ENCODE data around the gene SLC6A2.

SLC6A2 gene

DNA sequence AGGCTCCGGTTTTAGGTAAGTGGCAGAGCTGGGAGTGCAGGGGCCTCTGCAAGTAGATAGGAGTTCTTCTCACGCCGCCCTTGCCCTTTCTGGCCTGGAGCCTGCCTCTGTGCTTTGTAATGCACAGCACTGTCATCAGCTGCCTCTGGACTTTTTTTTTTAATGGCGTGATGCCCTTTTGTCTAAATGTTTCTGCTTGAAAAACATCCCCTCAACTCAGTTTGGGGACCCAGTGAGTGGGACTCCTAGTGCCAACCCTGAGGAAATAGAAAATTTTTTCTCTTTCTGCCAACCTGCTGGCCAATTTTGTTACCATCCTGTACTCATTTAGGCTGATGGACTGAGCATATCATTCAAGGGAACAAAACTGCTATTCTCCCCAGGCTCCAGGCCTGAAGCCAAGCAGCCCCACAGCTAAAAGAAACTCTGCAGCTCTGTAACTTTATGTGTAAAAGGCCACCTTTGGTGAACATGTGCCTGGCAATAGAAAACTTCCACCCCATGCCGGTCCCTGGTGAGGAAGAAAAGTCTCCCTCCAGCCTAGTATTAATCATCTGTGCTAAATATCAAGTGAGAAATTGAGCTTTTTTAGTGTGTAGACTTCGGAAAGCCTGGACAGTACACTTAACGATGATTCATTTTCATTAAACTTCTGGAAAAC lies 22.5 kb downstream of the SLC6A2 start:
- peak; percentile 77 to 90 for DNase-seq

DNA sequence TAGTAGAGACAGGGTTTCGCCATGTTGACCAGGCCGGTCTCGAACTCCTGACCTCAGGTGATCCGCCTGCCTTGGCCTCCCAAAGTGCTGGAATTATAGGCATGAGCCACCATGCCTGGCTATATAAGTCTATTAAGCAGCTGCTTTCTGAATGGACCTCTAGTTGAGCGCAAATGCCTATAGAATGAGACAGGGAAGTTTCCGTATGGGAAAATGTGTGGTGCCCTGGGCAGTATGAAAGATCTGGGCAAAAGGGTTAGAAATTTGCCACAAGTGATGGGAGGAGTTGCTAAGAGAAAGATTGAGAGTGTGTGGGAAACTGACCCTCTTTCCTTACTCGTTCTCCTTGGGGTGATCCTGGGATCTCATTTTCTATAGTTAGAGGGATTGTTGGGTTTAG lies 26.3 kb downstream of the SLC6A2 start:
- DNase-seq, result no peak

DNA sequence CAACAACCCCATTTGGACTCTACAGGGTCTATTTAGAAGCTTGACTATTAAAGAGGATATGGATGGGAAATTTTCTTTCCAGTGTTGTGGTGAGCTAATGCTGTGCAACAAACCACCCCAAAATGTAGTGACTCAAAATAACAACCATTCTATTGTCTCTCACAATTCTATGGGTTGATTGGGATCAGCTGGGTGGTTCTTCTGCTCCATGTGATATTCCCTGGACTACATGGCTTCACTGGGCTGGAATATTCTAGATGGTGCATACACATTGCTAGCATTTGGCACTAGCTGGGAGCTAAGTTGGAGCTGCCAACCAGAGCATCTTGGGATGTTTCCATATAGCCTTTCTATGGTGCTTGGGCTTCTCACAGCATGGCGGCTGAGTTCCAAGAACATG lies 30.2 kb downstream of the SLC6A2 start:
- no peak for DNase-seq

DNA sequence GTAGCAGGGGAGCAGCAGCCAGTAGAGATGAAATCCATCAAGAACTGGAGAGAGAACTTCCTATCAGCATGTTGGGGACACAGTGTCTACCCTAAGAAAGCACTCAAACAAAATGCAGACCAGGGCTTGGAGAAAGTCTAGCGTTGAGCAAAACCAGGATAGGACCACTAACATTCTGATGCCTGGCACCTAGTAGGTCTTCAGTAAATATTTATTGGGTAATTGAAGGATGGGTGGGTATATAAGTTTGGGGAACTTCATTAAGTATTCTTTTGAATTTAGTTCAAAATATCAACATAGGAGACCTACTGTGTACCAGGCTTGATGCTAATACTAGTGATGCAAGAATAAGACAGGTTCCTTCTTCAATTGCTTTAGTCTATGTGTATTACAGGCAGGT lies 30.9 kb downstream of the SLC6A2 start:
- DNase-seq, result no peak

DNA sequence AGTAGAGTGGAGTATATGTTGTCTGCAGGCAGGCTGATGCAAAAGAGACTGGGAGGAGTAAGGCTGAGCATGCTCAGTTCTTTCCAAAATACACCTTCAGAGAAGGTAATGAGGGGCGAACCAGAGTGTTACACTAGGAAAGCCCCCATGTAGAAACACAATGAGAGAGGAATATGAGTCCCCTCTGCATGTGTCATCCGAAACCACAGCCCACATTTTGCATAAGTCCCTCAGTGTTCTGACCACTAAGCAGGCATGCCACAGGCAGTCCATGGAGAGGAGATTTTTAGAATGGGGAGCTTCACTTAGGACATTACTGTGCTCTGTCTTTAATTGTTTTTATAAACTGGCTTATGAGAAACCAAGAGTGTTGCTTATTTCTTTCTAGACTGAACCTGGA lies 32.0 kb downstream of the SLC6A2 start:
- no peak for DNase-seq

DNA sequence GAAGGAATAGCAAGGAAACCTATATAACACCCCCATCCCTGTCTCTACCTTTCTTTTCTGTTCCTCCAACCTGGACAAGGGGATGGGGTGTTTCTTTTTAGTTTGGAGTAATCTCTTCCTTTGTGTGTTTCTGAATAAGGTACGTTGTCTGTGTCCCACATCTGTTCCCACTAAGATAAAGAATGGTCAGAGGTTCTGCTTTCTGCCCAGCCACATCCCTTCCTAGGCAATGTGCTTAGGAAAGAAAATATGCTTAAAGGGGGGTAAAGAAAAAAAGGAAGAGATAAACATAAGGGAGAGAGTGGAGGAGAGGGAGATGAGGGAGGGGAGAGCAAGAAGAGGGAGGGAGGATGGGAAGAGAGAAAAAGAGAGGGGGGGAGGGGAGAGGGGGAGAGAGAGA lies 35.1 kb downstream of the SLC6A2 start:
- no peak for DNase-seq

DNA sequence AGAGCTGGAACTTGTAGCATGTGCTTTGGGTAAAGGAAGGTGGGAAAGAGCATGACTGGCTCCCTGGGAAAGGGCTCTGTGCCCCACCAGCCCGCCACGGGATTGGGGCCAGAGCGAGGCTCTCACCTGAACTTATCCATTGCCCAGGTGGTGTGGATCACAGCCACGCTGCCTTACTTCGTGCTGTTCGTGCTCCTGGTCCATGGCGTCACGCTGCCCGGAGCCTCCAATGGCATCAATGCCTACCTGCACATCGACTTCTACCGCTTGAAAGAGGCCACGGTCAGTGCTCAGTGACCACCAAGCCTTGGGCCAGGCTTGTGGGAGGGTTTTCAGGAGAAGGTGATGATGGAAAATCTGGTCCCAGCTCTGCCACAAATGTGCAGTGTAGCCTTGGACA lies 36.0 kb downstream of the SLC6A2 start:
- no peak for DNase-seq

DNA sequence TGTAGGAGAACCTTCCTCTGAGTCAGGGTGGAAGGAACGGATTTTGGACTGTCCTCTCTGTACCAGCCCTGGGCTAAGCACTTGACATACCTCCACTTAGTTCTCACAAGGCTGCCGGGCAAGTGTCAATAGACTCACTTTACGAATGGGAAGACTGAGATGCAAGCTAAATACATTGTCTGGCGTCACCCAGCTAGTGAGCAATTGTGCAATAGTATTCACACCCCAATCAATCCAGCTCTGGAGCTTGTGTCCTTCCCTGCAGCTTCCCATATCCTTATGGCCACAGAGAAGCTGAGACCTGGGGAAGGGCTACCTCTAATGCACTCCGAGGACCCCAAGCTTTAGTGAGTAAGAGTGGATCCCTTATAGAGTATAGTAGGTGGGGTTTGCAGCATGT lies 39.8 kb downstream of the SLC6A2 start:
- no peak for DNase-seq

DNA sequence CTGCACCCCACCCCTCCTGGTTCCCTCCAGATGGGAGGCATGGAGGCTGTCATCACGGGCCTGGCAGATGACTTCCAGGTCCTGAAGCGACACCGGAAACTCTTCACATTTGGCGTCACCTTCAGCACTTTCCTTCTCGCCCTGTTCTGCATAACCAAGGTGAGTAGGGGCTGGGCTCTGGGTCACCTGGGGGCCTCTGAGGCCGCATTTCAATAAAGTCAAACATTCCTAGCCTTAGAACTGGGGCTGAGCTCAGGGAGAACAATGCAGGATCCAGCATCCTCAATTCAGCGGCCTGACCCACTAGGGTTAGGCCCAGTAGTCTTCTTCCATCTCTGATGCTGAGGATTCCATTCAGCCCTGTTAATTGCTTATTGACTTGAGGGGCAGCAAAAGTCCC lies 42.1 kb downstream of the SLC6A2 start:
- DNase-seq, result no peak

DNA sequence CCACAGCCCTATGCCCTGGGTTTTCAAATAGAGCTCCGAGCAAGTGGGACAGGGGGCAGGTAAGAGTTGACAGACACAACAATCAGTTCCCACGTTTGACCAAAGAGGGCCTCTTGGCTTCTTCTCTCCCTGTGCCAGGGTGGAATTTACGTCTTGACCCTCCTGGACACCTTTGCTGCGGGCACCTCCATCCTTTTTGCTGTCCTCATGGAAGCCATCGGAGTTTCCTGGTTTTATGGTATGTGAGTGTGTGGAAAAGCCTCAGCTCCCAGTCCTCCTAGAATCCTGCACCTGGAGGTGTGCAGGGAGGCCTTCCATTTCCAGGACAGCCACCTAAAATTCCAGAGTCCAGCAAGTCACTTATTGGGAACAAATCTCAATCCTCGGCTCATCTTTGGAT lies 42.5 kb downstream of the SLC6A2 start:
- no peak for DNase-seq

DNA sequence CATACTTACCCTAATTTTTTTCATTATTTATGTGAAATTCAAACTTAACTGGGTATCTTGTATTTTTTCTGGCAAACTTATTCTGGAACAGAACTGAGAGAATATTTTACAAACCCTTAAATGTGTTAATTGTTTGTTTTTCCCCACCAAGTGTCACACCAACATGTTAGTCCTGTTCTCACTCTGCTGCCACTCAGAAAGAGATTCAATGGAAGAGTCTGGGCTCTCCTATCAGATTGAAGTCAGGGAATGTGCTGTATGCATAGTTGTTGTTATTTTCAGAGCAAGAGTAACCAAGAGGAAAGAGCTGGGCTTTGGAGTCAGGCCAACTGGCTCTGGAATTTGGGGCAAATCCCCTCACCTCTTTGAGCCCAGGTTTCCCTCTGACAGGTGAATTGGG lies 43.2 kb downstream of the SLC6A2 start:
- DNase-seq, result no peak

DNA sequence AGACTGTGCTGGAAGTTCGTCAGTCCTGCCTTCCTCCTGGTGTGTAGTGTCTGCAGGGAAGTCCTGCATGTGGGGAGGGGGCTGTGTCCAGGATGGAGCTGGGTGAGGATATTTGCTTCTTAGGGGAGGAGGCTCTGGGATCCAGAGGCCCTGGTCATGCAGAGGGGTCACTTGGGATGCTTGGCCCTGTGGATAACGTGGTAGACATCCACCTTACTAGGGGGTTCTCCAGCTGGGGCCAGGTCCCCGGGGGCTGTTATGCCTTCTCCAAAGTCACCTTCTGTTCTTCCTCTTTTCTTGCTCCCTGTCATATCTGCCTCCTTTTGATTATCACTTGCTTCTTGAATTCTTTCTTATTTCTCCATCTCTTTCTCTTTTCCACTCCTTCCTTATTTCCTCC lies 43.8 kb downstream of the SLC6A2 start:
- DNase-seq, result no peak

DNA sequence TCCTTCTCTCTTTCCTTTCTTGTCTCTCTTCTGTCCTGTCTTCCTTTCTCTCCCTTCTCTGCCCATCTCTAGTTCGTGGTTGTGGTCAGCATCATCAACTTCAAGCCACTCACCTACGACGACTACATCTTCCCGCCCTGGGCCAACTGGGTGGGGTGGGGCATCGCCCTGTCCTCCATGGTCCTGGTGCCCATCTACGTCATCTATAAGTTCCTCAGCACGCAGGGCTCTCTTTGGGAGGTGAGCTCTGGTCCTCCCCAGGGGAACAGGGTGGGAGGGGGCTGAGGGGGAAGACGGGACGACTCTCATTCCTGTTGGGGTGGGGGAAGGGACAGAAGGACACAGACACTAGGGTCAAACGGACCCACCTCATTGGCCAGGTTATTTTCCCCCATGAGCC lies 44.3 kb downstream of the SLC6A2 start:
- DNase-seq, result no peak

DNA sequence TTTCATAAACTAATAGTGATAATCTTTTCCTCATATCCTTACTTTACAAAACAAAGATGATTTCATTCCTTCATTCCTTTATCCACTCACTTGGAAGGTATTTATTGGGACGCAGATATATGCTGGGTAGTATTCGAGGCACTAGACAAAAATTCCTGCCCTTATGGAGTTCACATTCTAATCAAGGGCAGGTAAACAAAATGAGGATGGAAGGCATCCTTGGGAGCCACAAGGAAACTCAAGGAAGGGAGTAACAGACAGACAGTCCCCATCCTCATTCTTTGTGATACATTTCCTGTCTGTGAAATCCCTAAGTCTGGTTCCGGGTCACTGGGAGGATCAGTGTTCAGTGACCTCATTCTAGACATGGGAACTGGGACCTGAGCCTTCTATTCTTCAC lies 45.2 kb downstream of the SLC6A2 start:
- no peak for DNase-seq

DNA sequence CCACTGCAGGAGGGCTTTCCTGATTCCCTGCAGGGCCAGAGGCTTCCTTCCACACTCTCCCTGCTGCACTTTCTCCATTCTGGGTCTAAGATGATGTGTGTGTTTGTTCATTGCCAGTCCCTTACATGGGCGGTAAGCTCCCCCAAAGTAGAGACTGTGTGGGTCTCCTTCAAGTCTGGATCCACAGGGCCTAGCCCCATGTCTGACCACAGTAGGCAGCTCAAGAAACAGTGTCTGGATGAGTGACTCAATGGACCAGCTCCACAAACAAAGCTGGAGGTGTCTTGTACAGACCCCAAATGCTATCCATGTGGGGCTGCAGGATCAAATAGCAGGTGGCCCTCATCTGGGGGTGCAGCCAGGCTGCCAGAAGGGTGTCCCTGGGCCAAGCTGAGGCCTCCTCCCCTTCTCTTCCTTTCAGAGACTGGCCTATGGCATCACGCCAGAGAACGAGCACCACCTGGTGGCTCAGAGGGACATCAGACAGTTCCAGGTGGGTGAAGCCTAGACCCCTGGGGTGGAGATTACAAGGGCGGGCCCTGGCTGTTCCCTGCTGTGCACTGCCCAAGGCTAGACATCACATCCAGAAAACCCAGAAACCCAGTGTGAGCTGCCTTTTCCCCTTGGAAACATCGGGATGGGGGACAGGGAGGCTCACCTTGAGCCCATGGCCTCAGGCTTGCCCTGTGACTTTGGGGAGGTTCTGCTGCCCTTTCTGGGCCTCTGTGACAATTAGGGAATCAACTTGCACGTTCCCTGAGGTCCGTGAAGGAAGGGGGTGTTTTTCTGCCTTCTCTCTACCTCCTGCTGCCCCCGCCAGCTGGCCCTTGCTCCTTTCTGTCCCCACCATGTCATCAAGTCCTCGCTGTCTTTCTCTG lies 45.9 kb downstream of the SLC6A2 start:
- peak in 1 of 2 donors; percentile 7 for DNase-seq

DNA sequence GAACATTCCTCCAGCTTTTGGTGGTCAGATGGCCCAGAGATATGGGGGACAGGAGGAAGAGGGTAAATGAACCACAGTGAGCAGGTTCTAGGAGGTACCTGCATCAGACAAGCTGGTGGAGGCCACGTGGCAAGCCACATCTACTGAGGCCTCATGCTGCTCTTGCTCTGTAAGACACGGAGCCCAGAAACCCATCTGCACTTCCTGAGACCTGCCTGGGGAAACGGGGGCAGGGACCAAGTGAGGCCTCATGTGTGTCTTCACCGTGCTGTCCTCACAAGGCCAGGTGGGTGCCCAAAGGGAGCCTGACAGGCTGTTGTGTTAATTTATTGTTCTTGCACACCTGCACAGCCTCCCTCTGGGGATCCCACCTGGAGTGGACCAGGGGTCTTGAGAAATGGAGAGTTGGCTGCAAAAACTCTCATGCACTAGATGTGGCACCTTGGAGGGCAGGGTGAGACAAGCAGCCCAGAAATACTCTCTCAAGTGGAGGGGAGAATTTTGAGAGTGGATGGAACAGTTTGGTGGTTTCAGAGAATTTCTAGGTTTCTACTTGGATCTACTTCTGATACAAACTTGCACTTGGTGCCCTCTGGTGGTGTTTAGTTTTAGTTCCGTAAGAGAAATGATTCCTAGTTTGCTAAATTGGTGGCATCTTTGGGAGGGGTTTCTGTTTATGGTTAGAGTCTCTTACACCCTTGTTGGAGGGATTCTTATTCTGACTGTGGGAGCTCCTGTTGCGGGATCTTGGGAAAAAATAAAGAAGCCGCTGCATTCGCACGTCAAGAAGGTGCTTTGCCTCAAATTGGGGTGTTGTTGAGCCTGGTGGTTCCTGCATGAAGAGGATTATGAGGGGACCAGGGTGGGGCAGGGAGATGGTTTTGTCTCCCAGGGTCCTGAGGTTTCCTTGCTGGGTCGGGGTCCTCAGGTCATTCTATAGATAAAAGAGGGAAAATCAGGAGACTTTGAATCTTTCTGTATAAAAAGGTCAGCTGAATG lies 47.5 kb downstream of the SLC6A2 start:
- DNase-seq, result peak; percentile 13 to 78

DNA sequence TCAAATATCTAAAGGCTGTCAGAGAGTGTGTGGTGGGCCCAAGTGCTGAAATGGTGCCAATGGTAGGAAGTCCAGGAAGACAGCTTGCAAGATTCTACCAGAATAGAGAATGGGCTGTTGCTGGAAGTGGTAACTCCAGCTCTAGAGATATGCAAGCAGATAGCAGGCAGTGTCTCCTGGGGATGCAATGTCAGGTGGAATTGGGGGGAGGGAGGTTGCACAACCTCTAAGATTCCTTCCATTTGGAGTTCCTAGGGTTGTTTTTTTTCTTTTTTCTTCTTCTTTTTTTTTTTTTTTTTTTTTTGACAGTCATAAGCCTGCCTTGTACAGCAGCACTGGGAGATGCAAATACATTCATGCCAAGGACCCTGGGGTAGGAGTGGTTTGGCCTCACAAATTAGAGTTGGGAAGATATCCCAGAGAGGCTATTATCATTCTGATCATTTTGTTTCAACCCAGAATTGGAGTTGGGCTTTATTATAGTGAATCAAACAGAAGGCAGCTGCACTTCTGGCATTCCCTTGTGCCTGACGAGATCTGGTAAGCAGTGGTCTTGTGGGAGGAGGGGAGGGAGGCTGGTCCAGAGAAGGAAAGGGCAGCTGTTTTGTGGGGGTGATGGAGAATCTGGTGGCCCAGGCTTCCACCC lies 51.1 kb downstream of the SLC6A2 start:
- no peak for DNase-seq

DNA sequence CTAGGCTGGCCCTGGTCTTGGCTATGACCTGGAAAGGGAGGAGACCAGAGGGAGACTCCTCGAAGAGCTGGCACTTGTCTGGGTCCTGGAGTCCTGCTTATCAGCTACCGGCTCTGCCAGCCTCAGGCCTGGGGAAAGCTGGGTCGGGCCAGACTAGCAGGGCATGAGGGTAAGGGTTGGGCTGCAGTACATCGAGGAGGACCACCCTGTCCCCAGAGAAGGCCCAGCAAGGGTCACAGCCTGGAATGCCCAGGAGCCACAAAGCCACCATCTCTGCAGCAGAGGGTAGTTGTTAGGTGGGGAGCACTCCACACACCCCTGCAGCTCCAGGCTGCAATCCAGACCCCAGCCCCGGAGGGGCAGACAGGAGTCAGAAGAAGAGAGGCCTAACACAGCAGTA lies 54.0 kb downstream of the SLC6A2 start:
- DNase-seq, result no peak

DNA sequence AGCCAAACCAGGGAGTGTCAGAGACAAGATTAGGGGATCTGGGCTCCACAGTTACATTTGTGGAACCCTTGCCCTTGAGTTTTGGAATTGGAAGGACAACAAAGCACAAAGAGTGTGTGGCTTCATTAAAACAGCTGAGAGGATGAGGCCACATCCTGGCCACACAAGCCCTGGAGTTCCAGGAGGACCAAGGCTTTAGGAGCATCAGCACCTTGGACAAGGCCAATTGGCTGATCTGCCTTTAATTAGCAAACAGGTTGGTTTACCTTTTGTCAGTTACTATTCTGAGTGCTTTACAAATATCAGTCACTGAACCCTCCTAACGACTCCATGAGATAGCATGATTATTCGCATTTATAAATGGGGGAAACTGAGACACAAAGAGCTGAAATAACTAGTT lies 54.7 kb downstream of the SLC6A2 start:
- DNase-seq, result no peak

DNA sequence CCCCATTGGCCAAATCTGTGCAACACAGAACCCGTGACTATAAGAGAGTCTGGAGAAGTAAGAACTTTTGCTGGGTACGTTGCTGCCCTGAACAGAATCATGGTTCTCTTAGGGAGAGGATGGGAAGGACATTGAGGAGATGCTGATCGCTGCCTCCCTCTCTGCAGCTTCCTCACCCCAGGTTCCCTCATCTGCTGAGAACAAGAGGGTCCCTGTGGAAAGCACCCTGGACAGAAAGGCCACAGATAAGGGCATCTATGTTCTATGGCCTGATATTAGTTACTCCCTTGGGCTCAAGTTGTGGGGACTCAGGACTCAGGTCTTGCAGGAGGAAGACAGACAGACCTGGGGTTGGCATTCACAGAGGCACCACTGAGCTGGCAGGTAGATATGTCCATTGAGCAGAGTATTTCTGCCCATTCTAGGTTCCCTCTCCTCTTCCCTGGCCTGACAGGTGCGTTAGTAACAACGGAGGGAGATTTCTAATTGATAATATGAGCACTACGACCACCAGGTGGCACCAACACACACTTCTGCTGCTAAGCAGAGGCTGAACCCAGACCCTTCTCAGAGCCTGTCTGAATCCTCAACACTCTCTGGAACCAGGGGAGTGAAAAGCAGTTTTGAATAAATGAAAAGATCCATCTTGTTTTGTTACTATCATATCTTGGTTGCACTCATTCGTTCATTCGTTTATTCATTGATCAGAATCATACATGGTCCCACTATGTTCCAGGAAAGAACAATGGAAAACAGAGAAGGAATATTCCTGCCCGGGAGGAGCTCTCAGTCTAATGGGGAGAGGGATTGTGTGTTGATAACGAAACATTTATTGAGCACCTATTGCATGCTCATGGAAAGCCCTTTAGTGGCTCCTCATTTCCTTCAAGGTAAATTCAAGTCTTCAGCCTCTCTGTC lies 56.4 kb downstream of the SLC6A2 start:
- DNase-seq, result peak; percentile 25 to 50

DNA sequence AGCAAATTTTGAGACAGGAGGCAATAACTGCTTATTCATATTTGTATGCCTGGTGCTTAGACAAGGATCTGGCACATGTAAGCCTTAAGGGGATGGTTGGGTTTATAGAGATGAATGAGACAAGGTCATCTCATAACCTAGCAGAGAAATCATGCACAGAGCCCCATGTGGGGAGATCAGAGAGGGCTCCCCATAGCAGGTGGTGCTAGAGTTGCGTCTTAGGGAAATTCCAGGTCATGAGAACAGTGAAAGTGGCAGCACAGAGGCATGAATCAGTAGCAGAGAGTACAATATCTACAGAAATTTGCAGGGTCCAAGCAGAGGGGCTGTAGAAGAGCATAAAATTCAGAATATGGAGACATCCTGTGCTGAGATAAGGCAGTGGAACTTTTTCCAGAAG lies 57.3 kb downstream of the SLC6A2 start:
- DNase-seq, result no peak

DNA sequence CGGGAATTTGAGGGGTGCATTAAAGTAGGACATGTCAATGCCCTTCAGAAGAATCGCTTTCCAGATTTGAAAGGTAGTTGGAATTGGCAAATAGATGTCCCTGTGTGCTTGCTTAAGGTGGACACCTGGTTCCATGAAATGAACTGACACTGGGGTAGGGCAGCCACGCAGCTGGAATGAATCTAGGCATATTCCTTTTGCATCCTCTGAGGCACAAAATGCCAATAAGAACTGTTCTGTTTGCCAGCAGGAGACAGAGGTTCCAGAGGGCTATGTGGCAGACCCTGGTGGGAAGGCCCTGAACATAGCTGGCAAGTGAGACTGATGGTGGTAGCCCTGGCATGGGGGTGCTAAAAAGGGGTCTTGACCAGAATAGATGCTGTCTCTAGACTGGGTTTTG lies 61.5 kb downstream of the SLC6A2 start:
- no peak for DNase-seq
